MM.1S (cell line): Measurements from ENCODE around the gene AAK1.

Experiments
- DNase-seq: peaks from one replicate; pipeline ENCODE4 v3.0.0-alpha.2; 2015
- H2AFZ ChIP-seq: fragments of 300-600 bp; sonication (generic); 2 replicates; pipeline ENCODE4 v1.6.0; 2016; ENCODE audit warnings: antibody characterized with exemption, low read length
- H3F3A ChIP-seq: fragments of 300-600 bp; sonication (generic); 2 replicates; pipeline ENCODE4 v1.6.1; 2016; ENCODE audit warnings: mild to moderate bottlenecking, antibody characterized with exemption, low read length, moderate library complexity, mixed read lengths; ENCODE audit not compliant: insufficient read depth
- H3K27ac ChIP-seq: fragments of 300-600 bp; sonication (generic); 2 replicates; pipeline ENCODE4 v1.5.1; 2016; ENCODE audit warnings: mild to moderate bottlenecking, low read length
- H3K27me3 ChIP-seq: fragments of 300-600 bp; sonication (generic); replicated peaks from 2 replicates; pipeline ENCODE4 v1.6.0; 2016; ENCODE audit warnings: low read length; ENCODE audit not compliant: insufficient read depth
- H3K36me3 ChIP-seq: fragments of 300-600 bp; sonication (generic); replicated peaks from 2 replicates; pipeline ENCODE4 v1.6.1; 2016; ENCODE audit warnings: mild to moderate bottlenecking, low read length, mixed read lengths; ENCODE audit not compliant: insufficient read depth
- H3K4me1 ChIP-seq: fragments of 300-600 bp; sonication (generic); 2 replicates; pipeline ENCODE4 v1.6.1; 2016; ENCODE audit warnings: low read length, mixed read lengths
- H3K4me2 ChIP-seq: fragments of 300-600 bp; sonication (generic); 2 replicates; pipeline ENCODE4 v1.6.0; 2016; ENCODE audit warnings: low read depth, low read length
- H3K4me3 ChIP-seq: fragments of 300-600 bp; sonication (generic); 2 replicates; pipeline ENCODE4 v1.5.1; 2016; ENCODE audit warnings: low read length, mixed read lengths
- H3K79me2 ChIP-seq: fragments of 300-600 bp; sonication (generic); 2 replicates; pipeline ENCODE4 v1.6.1; 2016; ENCODE audit warnings: mixed run types, low read length, mixed read lengths
- H3K9ac ChIP-seq: fragments of 300-600 bp; sonication (generic); 2 replicates; pipeline ENCODE4 v1.6.1; 2016; ENCODE audit warnings: low read length, mixed read lengths
- H3K9me2 ChIP-seq: fragments of 300-600 bp; sonication (generic); replicated peaks from 2 replicates; pipeline ENCODE4 v1.6.1; 2016; ENCODE audit warnings: mild to moderate bottlenecking, low read length, mixed read lengths; ENCODE audit not compliant: insufficient read depth
- H3K9me3 ChIP-seq: fragments of 300-600 bp; sonication (generic); replicated peaks from 2 replicates; pipeline ENCODE4 v1.6.1; 2016; ENCODE audit warnings: mild to moderate bottlenecking, low read length, mixed read lengths; ENCODE audit not compliant: insufficient read depth
- H4K20me1 ChIP-seq: fragments of 300-600 bp; sonication (generic); 2 replicates; pipeline ENCODE4 v1.6.1; 2016; ENCODE audit warnings: mild to moderate bottlenecking, low read length, moderate library complexity, mixed read lengths; ENCODE audit not compliant: insufficient read depth
- CTCF ChIP-seq: fragments of 300-600 bp; sonication (generic); IDR thresholded peaks from 2 replicates; pipeline ENCODE4 v1.5.1; 2016; ENCODE audit warnings: antibody characterized with exemption, low read length, mixed read lengths
- EZH2 ChIP-seq: fragments of 300-600 bp; sonication (generic); optimal IDR thresholded peaks from 2 replicates; pipeline ENCODE3; 2017; ENCODE audit warnings: low read depth, mild to moderate bottlenecking, antibody characterized with exemption, low read length, mixed read lengths
- EZH2phosphoT487 ChIP-seq: fragments of 300-600 bp; sonication (generic); IDR thresholded peaks from 2 replicates; pipeline ENCODE4 v1.6.1; 2018; ENCODE audit warnings: antibody characterized with exemption, low read length

The AAK1 gene

GRCh38 chr2:69683170-69683971 is 39.8 kb upstream of the AAK1 start:
- H3K4me3 ChIP-seq = no peak overlapping the region

GRCh38 chr2:69682525-69682924 is 39.0 kb upstream of the AAK1 start:
- Histone ChIP-seq H3K27me3 (no peaks in the 10 kb centered on the region), H3K4me3 (no peak overlapping the region), H3K4me1 (no peaks in the 10 kb centered on the region), H2AFZ (no peak overlapping the region), H3K79me2 (no peaks in the 10 kb centered on the region), H3K27ac (no peak overlapping the region), H3K9me3 (no peaks in the 10 kb centered on the region), H3K36me3 (no peaks in the 10 kb centered on the region), H3K4me2 (no peak overlapping the region), H3K9me2 (no peaks in the 10 kb centered on the region), H4K20me1 (no peaks in the 10 kb centered on the region), H3F3A (no peaks in the 10 kb centered on the region), H3K9ac (no peak overlapping the region)
- DNase-seq = no peak
- TF ChIP-seq EZH2phosphoT487 (no peak), EZH2 (no peak), CTCF (no peak)

More at GRCh38 chr2:69683170-69683971, 39.8 kb upstream of the AAK1 start:
- H3F3A ChIP-seq = no peaks in the 10 kb centered on the region
- no peak overlapping the region for H2AFZ ChIP-seq
- H3K27me3 ChIP-seq = no peaks in the 10 kb centered on the region
- no peaks in the 10 kb centered on the region for H3K9me3 ChIP-seq
- no peaks in the 10 kb centered on the region for H3K4me1 ChIP-seq
- H3K9ac ChIP-seq = no peak overlapping the region
- H3K4me2 ChIP-seq = no peak overlapping the region
- no peaks in the 10 kb centered on the region for H3K9me2 ChIP-seq
- no peaks in the 10 kb centered on the region for H3K36me3 ChIP-seq
- H3K27ac ChIP-seq = no peak overlapping the region
- no peaks in the 10 kb centered on the region for H3K79me2 ChIP-seq
- H4K20me1 ChIP-seq = no peaks in the 10 kb centered on the region
- TF ChIP-seq EZH2phosphoT487 = no peak
- TF ChIP-seq EZH2 = no peak
- TF ChIP-seq CTCF = no peak
- DNase-seq = no peak

- Histone ChIP-seq H2AFZ (no peak overlapping the region), H3K9me3 (no peaks in the 10 kb centered on the region), H4K20me1 (no peaks in the 10 kb centered on the region), H3K27ac (no peak overlapping the region), H3K36me3 (no peaks in the 10 kb centered on the region), H3F3A (no peaks in the 10 kb centered on the region), H3K9me2 (no peaks in the 10 kb centered on the region), H3K4me2 (no peak overlapping the region), H3K79me2 (no peaks in the 10 kb centered on the region), H3K27me3 (no peaks in the 10 kb centered on the region), H3K4me1 (no peaks in the 10 kb centered on the region), H3K9ac (no peak overlapping the region), H3K4me3 (no peak overlapping the region)
- no peak for DNase-seq
- no peak for TF ChIP-seq CTCF
- TF ChIP-seq EZH2phosphoT487 = no peak
- no peak for TF ChIP-seq EZH2
Observed at GRCh38 chr2:69680001-69680675, 36.6 kb upstream of the AAK1 start.
